KMS-11 (cell line): ENCODE data around the gene ARHGAP9.

ENCODE experiments used
- H2AFZ ChIP-seq: fragments of 200-600 bp; sonication (generic); 2 replicates; pipeline ENCODE4 v1.6.1; 2016; ENCODE audit warnings: antibody characterized with exemption, mixed run types, low read depth
- H3K27ac ChIP-seq: fragments of 200-600 bp; sonication (generic); 2 replicates; pipeline ENCODE4 v1.6.1; 2016; ENCODE audit warnings: mild to moderate bottlenecking, mixed run types
- H3K27me3 ChIP-seq: fragments of 200-600 bp; sonication (generic); 2 replicates; pipeline ENCODE4 v1.6.1; 2017; ENCODE audit warnings: mild to moderate bottlenecking, low read depth, mixed run types, moderate library complexity; ENCODE audit not compliant: insufficient read depth
- H3K36me3 ChIP-seq: fragments of 200-600 bp; sonication (generic); 2 replicates; pipeline ENCODE4 v1.6.1; 2017; ENCODE audit warnings: mild to moderate bottlenecking, mixed run types; ENCODE audit not compliant: insufficient read depth
- H3K4me1 ChIP-seq: fragments of 200-600 bp; sonication (generic); 2 replicates; pipeline ENCODE4 v1.6.1; 2016; ENCODE audit warnings: mild to moderate bottlenecking, low read depth, mixed run types; ENCODE audit not compliant: poor library complexity, severe bottlenecking
- H3K4me2 ChIP-seq: fragments of 200-600 bp; sonication (generic); 2 replicates; pipeline ENCODE4 v1.7.0; 2016; ENCODE audit warnings: mild to moderate bottlenecking, mixed run types
- H3K4me3 ChIP-seq: fragments of 200-600 bp; sonication (generic); IDR thresholded peaks from 2 replicates; pipeline ENCODE4 v1.6.1; 2017; ENCODE audit warnings: low read depth, low read length, mixed read lengths; ENCODE audit not compliant: insufficient read depth
- H3K79me2 ChIP-seq: fragments of 200-600 bp; sonication (generic); 2 replicates; pipeline ENCODE4 v1.6.1; 2016; ENCODE audit warnings: low read depth, mixed run types; ENCODE audit not compliant: insufficient read depth
- H3K9ac ChIP-seq: fragments of 200-600 bp; sonication (generic); 2 replicates; pipeline ENCODE4 v1.6.1; 2016; ENCODE audit warnings: mild to moderate bottlenecking, mixed run types
- H4K20me1 ChIP-seq: fragments of 200-600 bp; sonication (generic); 2 replicates; pipeline ENCODE4 v1.6.1; 2016; ENCODE audit warnings: mild to moderate bottlenecking, mixed run types; ENCODE audit not compliant: insufficient read depth
- CTCF ChIP-seq: fragments of 200-600 bp; sonication (generic); conservative IDR thresholded peaks from 2 replicates; pipeline ENCODE4 v1.6.1; 2017; ENCODE audit warnings: low read depth, mild to moderate bottlenecking, antibody characterized with exemption, low read length, moderate library complexity, mixed read lengths

ARHGAP9 gene

GRCh38 chr12:57450057-57450456 is 29.6 kb downstream of the ARHGAP9 start:
- Histone ChIP-seq H3K4me2 (no peak overlapping the region), H3K4me3 (no peak overlapping the region), H3K9ac (no peak overlapping the region), H3K27ac (no peak overlapping the region), H3K36me3 (no peaks in the 10 kb centered on the region), H3K4me1 (peaks cover 30% of the 10 kb centered on the region), H4K20me1 (no peaks in the 10 kb centered on the region), H3K27me3 (no peaks in the 10 kb centered on the region), H2AFZ (no peak overlapping the region), H3K79me2 (no peaks in the 10 kb centered on the region)
- TF ChIP-seq CTCF: no peak

- Histone ChIP-seq H3K27ac (no peak overlapping the region), H4K20me1 (no peaks in the 10 kb centered on the region), H3K4me3 (no peak overlapping the region), H3K4me2 (no peak overlapping the region), H3K79me2 (no peaks in the 10 kb centered on the region), H3K36me3 (no peaks in the 10 kb centered on the region), H3K9ac (no peak overlapping the region), H3K4me1 (peaks cover 23% of the 10 kb centered on the region), H3K27me3 (no peaks in the 10 kb centered on the region), H2AFZ (no peak overlapping the region)
- TF ChIP-seq CTCF: no peak
Observed at GRCh38 chr12:57449375-57449774, 30.3 kb downstream of the ARHGAP9 start.

GRCh38 chr12:57448669-57449068 is 31.0 kb downstream of the ARHGAP9 start:
- no peak for TF ChIP-seq CTCF
- no peaks in the 10 kb centered on the region for H3K79me2 ChIP-seq
- H3K4me2 ChIP-seq: no peak overlapping the region
- H3K36me3 ChIP-seq: no peaks in the 10 kb centered on the region
- no peak overlapping the region for H2AFZ ChIP-seq
- H3K27me3 ChIP-seq: no peaks in the 10 kb centered on the region
- H3K4me1 ChIP-seq: peaks cover 16% of the 10 kb centered on the region
- no peaks in the 10 kb centered on the region for H4K20me1 ChIP-seq
- no peak overlapping the region for H3K27ac ChIP-seq
- H3K4me3 ChIP-seq: no peak overlapping the region
- H3K9ac ChIP-seq: no peak overlapping the region

GRCh38 chr12:57446292-57446960 is 33.2 kb downstream of the ARHGAP9 start:
- Histone ChIP-seq H2AFZ (no peak overlapping the region), H3K4me1 (no peaks in the 10 kb centered on the region), H3K9ac (no peak overlapping the region), H4K20me1 (no peaks in the 10 kb centered on the region), H3K27ac (no peak overlapping the region), H3K79me2 (no peaks in the 10 kb centered on the region), H3K4me3 (no peak overlapping the region), H3K4me2 (no peak overlapping the region), H3K36me3 (no peaks in the 10 kb centered on the region), H3K27me3 (no peaks in the 10 kb centered on the region)
- no peak for TF ChIP-seq CTCF
